NT2/D1 (cell line): Measurements from ENCODE around the gene TMEM63B.

Experiments
- SUZ12 ChIP-seq: IDR thresholded peaks from 2 replicates; pipeline ENCODE4 v1.6.1; 2011; ENCODE audit not compliant: insufficient read length, insufficient read depth; ENCODE audit errors: extremely low read depth
- ZNF274 ChIP-seq: IDR thresholded peaks from 2 replicates; pipeline ENCODE4 v1.6.1; 2011; ENCODE audit warnings: mild to moderate bottlenecking, low read depth, low read length

- TF ChIP-seq SUZ12 (no peak), ZNF274 (no peak)
Observed at GRCh38 chr6:44148306-44148705, 21.0 kb downstream of the TMEM63B start.
